Mesenchymal stem cell (in vitro differentiated cells and primary cell): ENCODE measurements around the gene FOXP1.
"Not testable (repeated sequence)": the region's sequence is repeated elsewhere in the genome, so short reads cannot be mapped to it uniquely, and the experiment has no call there.

Source experiments
- DNase-seq: peaks from one replicate; pipeline ENCODE4 v3.0.0-alpha.2; 2013
- H2AFZ ChIP-seq: one replicate; pipeline ENCODE4 v1.6.1; 2013; ENCODE audit warnings: low read depth, mild to moderate bottlenecking, control low read depth, inconsistent platforms, low read length, moderate library complexity
- H2AK5ac ChIP-seq: 2 replicates; pipeline ENCODE4 v1.6.1; 2013; ENCODE audit warnings: low read length, moderate library complexity, mild to moderate bottlenecking, inconsistent platforms; ENCODE audit not compliant: severe bottlenecking
- H2BK120ac ChIP-seq: one replicate; pipeline ENCODE4 v1.6.1; 2013; ENCODE audit warnings: low read depth, mild to moderate bottlenecking, inconsistent platforms, low read length, moderate library complexity
- H2BK12ac ChIP-seq, 2 experiments: one replicate each; pipeline ENCODE4 v1.6.1; 2013; ENCODE audit warnings: inconsistent platforms in 2 of 2, low read length in 2 of 2, mild to moderate bottlenecking in 2 of 2, moderate library complexity in 2 of 2, control low read depth in 1 of 2
- H2BK15ac ChIP-seq: one replicate; pipeline ENCODE4 v1.6.1; 2013; ENCODE audit warnings: mild to moderate bottlenecking, low read depth, inconsistent platforms; ENCODE audit not compliant: poor library complexity, severe bottlenecking
- H2BK5ac ChIP-seq: 2 replicates; pipeline ENCODE4 v1.6.1; 2013; ENCODE audit warnings: low read depth, mild to moderate bottlenecking, low read length, control low read depth, inconsistent platforms; ENCODE audit not compliant: poor library complexity, severe bottlenecking
- H3K14ac ChIP-seq, 2 experiments: one replicate each; pipeline ENCODE4 v1.6.1; 2013; ENCODE audit warnings: inconsistent platforms in 2 of 2, low read length in 2 of 2, control low read depth in 1 of 2, mild to moderate bottlenecking in 1 of 2, moderate library complexity in 1 of 2
- H3K18ac ChIP-seq, 2 experiments: one replicate each; pipeline ENCODE4 v1.6.1; 2013; ENCODE audit warnings: inconsistent platforms in 2 of 2, low read length in 2 of 2, control low read depth in 1 of 2, low read depth in 1 of 2, mild to moderate bottlenecking in 1 of 2
- H3K23ac ChIP-seq, 2 experiments: one replicate each; pipeline ENCODE4 v1.6.1; 2013; ENCODE audit warnings: inconsistent platforms in 2 of 2, low read length in 2 of 2, mild to moderate bottlenecking in 2 of 2, moderate library complexity in 2 of 2, control low read depth in 1 of 2
- H3K27ac ChIP-seq: 2 replicates; pipeline ENCODE4 v1.5.1; 2013; ENCODE audit warnings: mild to moderate bottlenecking, moderate library complexity, low read length, control low read depth, inconsistent platforms; ENCODE audit not compliant: poor library complexity, severe bottlenecking
- H3K27me3 ChIP-seq, 2 experiments: 2 replicates each; pipeline versions ENCODE4 v1.6.1 to v1.7.0; 2013; ENCODE audit warnings: low read length in 2 of 2, mild to moderate bottlenecking in 2 of 2, moderate library complexity in 2 of 2, control low read depth in 1 of 2, inconsistent platforms in 1 of 2; ENCODE audit not compliant: control insufficient read depth in 1 of 2, insufficient read depth in 1 of 2
- H3K36me3 ChIP-seq, 2 experiments: 2 replicates each; pipeline versions ENCODE4 v1.6.1 to v1.7.0; 2013; ENCODE audit warnings: low read length in 2 of 2, control low read depth in 1 of 2, inconsistent platforms in 1 of 2, low read depth in 1 of 2, mild to moderate bottlenecking in 1 of 2; ENCODE audit not compliant: insufficient read depth in 2 of 2, control insufficient read depth in 1 of 2
- H3K4ac ChIP-seq, 2 experiments: one replicate each; pipeline ENCODE4 v1.6.1; 2013; ENCODE audit warnings: inconsistent platforms in 2 of 2, low read length in 2 of 2, mild to moderate bottlenecking in 2 of 2, moderate library complexity in 2 of 2, control low read depth in 1 of 2, low read depth in 1 of 2
- H3K4me1 ChIP-seq: 2 replicates; pipeline ENCODE4 v1.6.1; 2013; ENCODE audit warnings: low read depth, low read length, control low read depth; ENCODE audit not compliant: control insufficient read depth, insufficient read depth
- H3K4me2 ChIP-seq: 2 replicates; pipeline ENCODE4 v1.6.1; 2013; ENCODE audit warnings: low read length, mild to moderate bottlenecking, inconsistent platforms; ENCODE audit not compliant: poor library complexity, severe bottlenecking
- H3K4me3 ChIP-seq, 2 experiments: 2 replicates each; pipeline versions ENCODE4 v1.5.1 to v1.7.0; 2013; ENCODE audit warnings: low read length in 2 of 2, mild to moderate bottlenecking in 2 of 2, control low read depth in 1 of 2, low read depth in 1 of 2; ENCODE audit not compliant: insufficient read depth in 1 of 2
- H3K79me1 ChIP-seq: replicated peaks from 2 replicates; pipeline ENCODE4 v1.6.1; 2013; ENCODE audit warnings: mild to moderate bottlenecking, control low read depth, low read length, inconsistent platforms; ENCODE audit not compliant: poor library complexity, severe bottlenecking
- H3K9ac ChIP-seq: 2 replicates; pipeline ENCODE4 v1.7.0; 2013; ENCODE audit warnings: mild to moderate bottlenecking, low read length, moderate library complexity
- H3K9me3 ChIP-seq: 2 replicates; pipeline ENCODE4 v1.7.0; 2013; ENCODE audit warnings: mild to moderate bottlenecking, low read length; ENCODE audit not compliant: control insufficient read depth
- H4K8ac ChIP-seq: one replicate; pipeline ENCODE4 v1.6.1; 2013; ENCODE audit warnings: inconsistent platforms, mild to moderate bottlenecking, low read length, moderate library complexity
- H4K91ac ChIP-seq: one replicate; pipeline ENCODE4 v1.6.1; 2013; ENCODE audit warnings: mild to moderate bottlenecking, low read length, inconsistent platforms
- WGBS: methylation state at CpG from one replicate; pipeline ENCODE4 v1.1.7; 2013; ENCODE audit warnings: mixed read lengths; 5-methylcytosine and 5-hydroxymethylcytosine counted together

FOXP1 gene

DNA sequence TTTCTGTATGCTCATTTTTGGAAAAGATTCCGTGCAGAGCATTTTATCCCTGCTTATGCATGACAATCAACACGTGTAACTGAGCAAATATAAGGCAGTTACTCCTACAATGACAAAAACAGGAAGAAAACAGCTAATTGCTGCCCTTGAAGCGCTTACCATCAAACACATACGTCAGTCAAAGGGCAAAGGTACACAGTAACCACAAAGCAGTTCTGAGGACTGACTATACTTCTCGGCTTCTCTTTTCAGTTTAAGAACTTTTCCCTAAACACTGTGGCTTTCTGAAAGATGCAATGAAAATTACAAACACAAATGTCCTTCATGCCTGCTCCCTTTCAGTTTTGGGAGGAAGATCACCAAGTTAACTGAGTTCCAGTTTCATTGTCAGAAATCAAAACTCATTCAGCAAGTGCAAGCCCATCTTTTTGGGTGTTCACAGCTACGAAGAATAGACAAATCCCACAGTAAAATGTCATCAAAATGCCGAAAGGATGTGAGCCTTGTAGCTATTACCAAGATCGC is 602.8 kb downstream of the FOXP1 start:
- no peak overlapping the region for H2BK12ac ChIP-seq
- no peak overlapping the region for H3K14ac ChIP-seq
- H3K4me2 ChIP-seq = no peak overlapping the region
- no peaks in the 10 kb centered on the region for H3K27me3 ChIP-seq
- peaks cover 28% of the 10 kb centered on the region for H3K79me1 ChIP-seq
- no peak overlapping the region for H3K27ac ChIP-seq
- no peak overlapping the region for H3K4me3 ChIP-seq
- H2BK5ac ChIP-seq = no peak overlapping the region
- peaks cover 22 to 64% of the 10 kb centered on the region in 2 experiments for H3K36me3 ChIP-seq
- 70% methylated on average over 7 of the region's 8 CpGs for whole genome bisulfite sequencing
- H3K18ac ChIP-seq = no peak overlapping the region
- H3K4me1 ChIP-seq = peaks cover 10% of the 10 kb centered on the region
- H3K9ac ChIP-seq = no peak overlapping the region
- H2BK120ac ChIP-seq = no peak overlapping the region
- H2BK15ac ChIP-seq = no peak overlapping the region
- H4K8ac ChIP-seq = no peak overlapping the region
- no peak overlapping the region for H4K91ac ChIP-seq
- no peak overlapping the region for H2AK5ac ChIP-seq
- peak; percentile 62 for DNase-seq
- no peaks in the 10 kb centered on the region for H3K9me3 ChIP-seq
- H3K4ac ChIP-seq = no peak overlapping the region
- no peak overlapping the region for H2AFZ ChIP-seq
- no peak overlapping the region for H3K23ac ChIP-seq

DNA sequence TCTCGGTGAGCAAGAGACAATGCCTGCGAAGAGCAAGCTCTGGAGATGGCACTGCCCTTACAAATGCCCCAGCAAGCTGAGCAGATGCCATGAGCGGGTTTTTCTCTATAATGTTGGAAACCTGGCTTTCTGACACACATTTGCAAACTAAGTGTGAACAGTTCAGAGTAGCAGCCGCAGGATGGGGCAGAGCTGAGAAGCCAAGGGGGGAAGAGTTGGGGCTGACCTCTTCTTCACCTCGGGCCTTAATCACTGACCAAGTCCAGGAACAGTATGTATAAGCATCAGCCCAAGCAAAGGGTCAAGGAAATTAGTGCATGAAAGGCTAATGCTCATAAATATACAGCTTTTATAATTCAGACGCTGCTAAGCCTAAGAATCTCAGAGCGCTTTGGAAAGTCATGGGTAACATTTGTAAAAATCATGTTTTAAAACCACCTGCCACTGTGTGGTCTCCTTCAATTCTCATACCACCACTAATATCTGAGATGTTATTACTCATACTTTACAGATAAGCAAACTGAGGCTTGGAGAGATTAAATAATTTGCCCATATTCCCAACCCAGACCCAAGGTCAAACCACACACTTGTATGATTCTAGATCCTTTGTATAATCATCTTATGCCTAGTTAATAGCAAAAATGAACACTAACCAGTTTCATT is 603.4 kb downstream of the FOXP1 start:
- H2BK120ac ChIP-seq = no peak overlapping the region
- DNase-seq = no peak
- WGBS = 96% methylated on average over 5 of the region's 7 CpGs

GRCh38 chr3:70977712-70978111 is 605.8 kb downstream of the FOXP1 start:
- H2BK120ac ChIP-seq = no peak overlapping the region
- H3K36me3 ChIP-seq = peaks cover 24 to 68% of the 10 kb centered on the region in 2 experiments
- peaks cover 30% of the 10 kb centered on the region for H3K79me1 ChIP-seq
- H3K27ac ChIP-seq = no peak overlapping the region
- no peak overlapping the region for H3K4me3 ChIP-seq
- H2BK12ac ChIP-seq = no peak overlapping the region
- H3K18ac ChIP-seq = no peak overlapping the region
- no peak overlapping the region for H3K14ac ChIP-seq
- H3K27me3 ChIP-seq = no peaks in the 10 kb centered on the region
- no peak overlapping the region for H3K4ac ChIP-seq
- H2AFZ ChIP-seq = no peak overlapping the region
- H2BK5ac ChIP-seq = no peak overlapping the region
- H3K4me2 ChIP-seq = no peak overlapping the region
- no peak for DNase-seq
- H3K4me1 ChIP-seq = peaks cover 6% of the 10 kb centered on the region
- no peak overlapping the region for H4K8ac ChIP-seq
- H3K9me3 ChIP-seq = no peaks in the 10 kb centered on the region
- H3K9ac ChIP-seq = no peak overlapping the region
- H3K23ac ChIP-seq = no peak overlapping the region
- WGBS = 97% methylated on average over 12 of the region's 13 CpGs
- H2BK15ac ChIP-seq = no peak overlapping the region
- H4K91ac ChIP-seq = no peak overlapping the region
- no peak overlapping the region for H2AK5ac ChIP-seq

More for the DNA sequence above, 603.4 kb downstream of the FOXP1 start:
- peaks cover 22 to 64% of the 10 kb centered on the region in 2 experiments for H3K36me3 ChIP-seq
- no peak overlapping the region for H4K91ac ChIP-seq
- H3K27ac ChIP-seq = no peak overlapping the region
- no peak overlapping the region for H3K4me2 ChIP-seq
- no peak overlapping the region for H3K18ac ChIP-seq
- peak overlapping the region; percentile 87 for H2AK5ac ChIP-seq
- H3K79me1 ChIP-seq = peaks cover 28% of the 10 kb centered on the region
- H3K9ac ChIP-seq = no peak overlapping the region
- peaks cover 10% of the 10 kb centered on the region for H3K4me1 ChIP-seq
- no peak overlapping the region for H3K4ac ChIP-seq
- H3K9me3 ChIP-seq = no peaks in the 10 kb centered on the region
- no peak overlapping the region for H2BK5ac ChIP-seq
- no peaks in the 10 kb centered on the region for H3K27me3 ChIP-seq
- H3K4me3 ChIP-seq = no peak overlapping the region
- H3K14ac ChIP-seq = no peak overlapping the region
- no peak overlapping the region for H2BK12ac ChIP-seq
- H4K8ac ChIP-seq = no peak overlapping the region
- no peak overlapping the region for H2BK15ac ChIP-seq
- no peak overlapping the region for H3K23ac ChIP-seq
- no peak overlapping the region for H2AFZ ChIP-seq

DNA sequence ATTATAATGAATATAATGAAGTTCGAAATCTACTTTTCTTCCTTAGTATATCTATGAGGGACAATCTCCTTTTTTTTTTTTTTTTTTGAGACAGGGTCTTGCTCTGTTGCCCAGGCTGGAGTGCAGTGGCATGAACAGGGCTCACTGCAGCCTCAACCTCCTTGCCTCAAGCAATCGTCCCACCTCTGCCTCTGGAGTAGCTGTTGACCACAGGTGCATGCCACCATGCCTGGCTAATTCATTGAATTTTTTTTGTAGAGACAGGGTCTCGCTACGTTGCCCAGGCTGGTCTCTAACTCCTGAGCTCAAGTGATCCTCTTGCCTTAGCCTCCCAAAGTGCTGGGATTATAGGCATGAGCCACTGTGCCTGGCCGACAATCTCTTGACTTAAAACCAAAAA is 607.5 kb downstream of the FOXP1 start:
- H2BK12ac ChIP-seq, H2BK120ac ChIP-seq, H3K27me3 ChIP-seq, H3K4ac ChIP-seq, H3K4me1 ChIP-seq, H3K4me2 ChIP-seq, DNase-seq, H2BK5ac ChIP-seq, H3K9me3 ChIP-seq, H3K4me3 ChIP-seq, H2AFZ ChIP-seq, H4K91ac ChIP-seq, H3K27ac ChIP-seq, H3K9ac ChIP-seq, H3K23ac ChIP-seq, H2BK15ac ChIP-seq, H3K18ac ChIP-seq, H3K14ac ChIP-seq, H4K8ac ChIP-seq, H2AK5ac ChIP-seq: not testable (repeated sequence)
- Histone ChIP-seq H3K79me1 (peaks cover 37% of the 10 kb centered on the region), H3K36me3 (peaks cover 31 to 83% of the 10 kb centered on the region in 2 experiments)
- 96% methylated on average over 4 of the region's 5 CpGs for WGBS
